Kasumi-1 (cell line): Measurements from ENCODE around the gene CEACAM8.
"Not testable (repeated sequence)": the region's sequence is repeated elsewhere in the genome, so short reads cannot be mapped to it uniquely, and the experiment has no call there.

Experiments used
- DNase-seq, 2 experiments: peaks; one replicate each; lab custom pipeline; 2025; lab: John Stamatoyannopoulos, UW

The CEACAM8 gene

GRCh38 chr19:42542791-42543190, 51.9 kb downstream of the CEACAM8 start:
- DNase-seq, result no peak

- DNase-seq, result no peak
Observed at GRCh38 chr19:42540071-42540553, 54.6 kb downstream of the CEACAM8 start.

- no peak for DNase-seq
Observed at GRCh38 chr19:42538841-42539709, 55.6 kb downstream of the CEACAM8 start.

GRCh38 chr19:42535276-42535675, 59.4 kb downstream of the CEACAM8 start:
- not testable (repeated sequence) for DNase-seq

- DNase-seq, result no peak
Observed at GRCh38 chr19:42534391-42534790, 60.3 kb downstream of the CEACAM8 start.

GRCh38 chr19:42532891-42533290, 61.8 kb downstream of the CEACAM8 start:
- no peak for DNase-seq

- no peak for DNase-seq
Observed at GRCh38 chr19:42531313-42531712, 63.4 kb downstream of the CEACAM8 start.
